ENCODE measurements around the gene CCT7.

The CCT7 gene

GRCh38 chr2:73257021-73257420, 22.9 kb downstream of the CCT7 start:
- TF ChIP-seq POLR2AphosphoS5 (IDR thresholded peaks at IDR 0.05; ENCODE audit: low read depth) (0 out of 2 replicates have a peak, but pooled peaks have one; percentile 4), GABPA (IDR thresholded peaks at IDR 0.05; ENCODE audit: low read depth) (no peak)
- DNase-seq (ENCODE audit: low read depth in 1 of 2, low spot score in 1 of 2), result no peak
- no peak overlapping the region for H3K27ac ChIP-seq (replicated peaks)
- no peaks in the 10 kb centered on the region for H3K27me3 ChIP-seq (ENCODE audit: insufficient read depth, poor library complexity, severe bottlenecking)
- no peak overlapping the region for H3K4me3 ChIP-seq (replicated peaks; ENCODE audit: insufficient read depth, low read length)

GRCh38 chr2:73257425-73258125, 23.5 kb downstream of the CCT7 start:
- no peaks in the 10 kb centered on the region for H3K27me3 ChIP-seq (ENCODE audit: insufficient read depth, poor library complexity, severe bottlenecking)
- no peak for TF ChIP-seq GABPA (IDR thresholded peaks at IDR 0.05; ENCODE audit: low read depth)
- no peak for TF ChIP-seq REST (IDR thresholded peaks at IDR 0.05; ENCODE audit: insufficient replicate concordance, low read depth)
- peak; percentile 58; the same call in 1 of the 2 replicates for TF ChIP-seq SPI1 (IDR thresholded peaks at IDR 0.05; ENCODE audit: borderline replicate concordance, low read depth)
- TF ChIP-seq POLR2AphosphoS5 (IDR thresholded peaks at IDR 0.05; ENCODE audit: low read depth), result peak; percentile 47
- no peak for TF ChIP-seq CTCF (IDR thresholded peaks at IDR 0.05; ENCODE audit: insufficient read depth, low read length)
- H3K4me3 ChIP-seq (replicated peaks; ENCODE audit: insufficient read depth, low read length), result no peak overlapping the region
- no peak overlapping the region for H3K27ac ChIP-seq (replicated peaks)
- peak; percentile 64 to 92 for DNase-seq (ENCODE audit: low read depth in 1 of 2, low spot score in 1 of 2)

GRCh38 chr2:73258186-73258912, 24.2 kb downstream of the CCT7 start:
- DNase-seq (ENCODE audit: low read depth in 1 of 2, low spot score in 1 of 2), result no peak

More at GRCh38 chr2:73258186-73258912, 24.2 kb downstream of the CCT7 start:
- no peak overlapping the region for H3K4me3 ChIP-seq (replicated peaks; ENCODE audit: insufficient read depth, low read length)
- H3K27ac ChIP-seq (replicated peaks), result no peak overlapping the region
- TF ChIP-seq SPI1 (IDR thresholded peaks at IDR 0.05; ENCODE audit: borderline replicate concordance, low read depth), result no peak
- no peak for TF ChIP-seq POLR2AphosphoS5 (IDR thresholded peaks at IDR 0.05; ENCODE audit: low read depth)
- no peak for TF ChIP-seq GABPA (IDR thresholded peaks at IDR 0.05; ENCODE audit: low read depth)
- no peak for TF ChIP-seq REST (IDR thresholded peaks at IDR 0.05; ENCODE audit: insufficient replicate concordance, low read depth)
- no peak for TF ChIP-seq CTCF (IDR thresholded peaks at IDR 0.05; ENCODE audit: insufficient read depth, low read length)
- H3K27me3 ChIP-seq (ENCODE audit: insufficient read depth, poor library complexity, severe bottlenecking), result no peaks in the 10 kb centered on the region

Data from HL-60 (cell line).